Measurements from ENCODE around the gene DLGAP5.

DNA sequence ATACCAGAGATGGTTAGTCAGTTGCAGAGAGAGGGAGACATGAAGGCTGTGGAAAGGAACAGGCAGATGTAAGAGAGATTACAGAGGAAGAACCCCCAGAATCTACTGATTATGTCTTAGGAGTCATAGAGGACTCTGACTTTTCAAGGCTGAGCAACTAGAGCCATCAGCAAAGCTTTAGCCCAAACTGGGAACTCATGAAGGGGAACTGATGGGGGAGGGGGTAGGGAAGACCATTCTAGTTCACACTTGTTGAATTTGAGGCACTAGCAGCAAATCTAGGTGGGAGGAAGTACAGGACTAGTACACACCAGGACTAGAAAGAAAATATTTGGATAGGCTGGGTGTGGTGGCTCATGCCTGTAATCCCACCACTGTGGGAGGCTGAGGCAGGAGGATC, 52.2 kb downstream of the DLGAP5 start:
- TF ChIP-seq, protein P1, sequence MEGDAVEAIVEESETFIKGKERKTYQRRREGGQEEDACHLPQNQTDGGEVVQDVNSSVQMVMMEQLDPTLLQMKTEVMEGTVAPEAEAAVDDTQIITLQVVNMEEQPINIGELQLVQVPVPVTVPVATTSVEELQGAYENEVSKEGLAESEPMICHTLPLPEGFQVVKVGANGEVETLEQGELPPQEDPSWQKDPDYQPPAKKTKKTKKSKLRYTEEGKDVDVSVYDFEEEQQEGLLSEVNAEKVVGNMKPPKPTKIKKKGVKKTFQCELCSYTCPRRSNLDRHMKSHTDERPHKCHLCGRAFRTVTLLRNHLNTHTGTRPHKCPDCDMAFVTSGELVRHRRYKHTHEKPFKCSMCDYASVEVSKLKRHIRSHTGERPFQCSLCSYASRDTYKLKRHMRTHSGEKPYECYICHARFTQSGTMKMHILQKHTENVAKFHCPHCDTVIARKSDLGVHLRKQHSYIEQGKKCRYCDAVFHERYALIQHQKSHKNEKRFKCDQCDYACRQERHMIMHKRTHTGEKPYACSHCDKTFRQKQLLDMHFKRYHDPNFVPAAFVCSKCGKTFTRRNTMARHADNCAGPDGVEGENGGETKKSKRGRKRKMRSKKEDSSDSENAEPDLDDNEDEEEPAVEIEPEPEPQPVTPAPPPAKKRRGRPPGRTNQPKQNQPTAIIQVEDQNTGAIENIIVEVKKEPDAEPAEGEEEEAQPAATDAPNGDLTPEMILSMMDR (IDR thresholded peaks at IDR 0.05; ENCODE audit: low read depth, low read length, poor library complexity, severe bottlenecking), result no peak
- TF ChIP-seq EZH2phosphoT487 (IDR thresholded peaks at IDR 0.05; ENCODE audit: borderline replicate concordance, low read length), result no peak
